Measurements from ENCODE around the gene PPP1R1A. TPM values are rescaled to one million over a fixed set of nuclear protein-coding genes. Genes with fewer than 3 reads are reported as not detected.

The PPP1R1A gene, protein sequence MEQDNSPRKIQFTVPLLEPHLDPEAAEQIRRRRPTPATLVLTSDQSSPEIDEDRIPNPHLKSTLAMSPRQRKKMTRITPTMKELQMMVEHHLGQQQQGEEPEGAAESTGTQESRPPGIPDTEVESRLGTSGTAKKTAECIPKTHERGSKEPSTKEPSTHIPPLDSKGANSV
- total RNA-seq: 0.54 to 1.0 TPM (median 0.76 TPM) in 3 replicates

DNA sequence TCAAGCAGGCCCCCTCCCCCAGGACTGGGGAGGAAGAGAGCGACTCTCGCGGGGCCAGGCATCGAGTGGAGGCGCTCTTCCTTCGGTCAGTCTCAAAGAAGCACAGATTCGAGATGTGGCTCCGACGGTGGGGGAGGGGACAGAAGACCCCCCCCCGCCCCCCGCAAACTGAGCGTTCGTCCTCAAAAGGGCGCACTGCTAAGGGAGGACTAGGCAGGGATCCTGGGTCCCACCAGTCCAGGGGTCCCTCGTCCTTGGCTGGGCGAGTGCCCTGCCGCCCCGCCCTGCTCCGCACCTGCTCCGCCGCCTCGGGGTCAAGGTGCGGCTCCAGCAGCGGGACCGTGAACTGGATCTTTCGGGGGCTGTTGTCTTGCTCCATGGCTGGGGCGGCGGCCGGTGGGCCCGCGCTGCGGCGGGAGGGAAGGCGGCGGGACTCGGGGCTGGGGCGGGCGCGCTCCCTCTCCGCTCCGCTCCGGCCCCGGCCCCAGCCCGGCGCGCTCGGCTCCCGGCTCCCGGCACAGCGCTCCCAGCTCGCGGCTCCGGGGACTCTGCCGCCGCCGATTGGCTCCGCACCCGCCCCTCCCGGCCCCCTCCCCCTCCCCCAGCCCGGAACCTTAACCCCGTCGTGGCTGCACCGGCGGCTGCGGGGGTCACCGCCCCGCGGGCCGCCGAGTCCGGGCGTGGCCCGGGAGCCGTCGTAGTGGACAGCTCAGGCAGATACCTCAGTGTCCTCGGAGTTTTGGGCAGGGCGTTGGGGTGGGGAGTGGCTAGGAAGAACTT, at the start of gene PPP1R1A:
TSS of gene PPP1R1A (minus strand) at position 550 of the 780 bp plus-strand sequence. CDS start at position 379, 171 bp downstream.
- DNase-seq (ENCODE audit: low spot score in 2 of 2, unreplicated experiment in 2 of 2): no peak
- no peak within 1 kb of the TSS for H3K27ac Mint-ChIP-seq
- peaks cover 3% of the 10 kb centered on the region for H3K4me1 Mint-ChIP-seq
- TF ChIP-seq, protein P1, sequence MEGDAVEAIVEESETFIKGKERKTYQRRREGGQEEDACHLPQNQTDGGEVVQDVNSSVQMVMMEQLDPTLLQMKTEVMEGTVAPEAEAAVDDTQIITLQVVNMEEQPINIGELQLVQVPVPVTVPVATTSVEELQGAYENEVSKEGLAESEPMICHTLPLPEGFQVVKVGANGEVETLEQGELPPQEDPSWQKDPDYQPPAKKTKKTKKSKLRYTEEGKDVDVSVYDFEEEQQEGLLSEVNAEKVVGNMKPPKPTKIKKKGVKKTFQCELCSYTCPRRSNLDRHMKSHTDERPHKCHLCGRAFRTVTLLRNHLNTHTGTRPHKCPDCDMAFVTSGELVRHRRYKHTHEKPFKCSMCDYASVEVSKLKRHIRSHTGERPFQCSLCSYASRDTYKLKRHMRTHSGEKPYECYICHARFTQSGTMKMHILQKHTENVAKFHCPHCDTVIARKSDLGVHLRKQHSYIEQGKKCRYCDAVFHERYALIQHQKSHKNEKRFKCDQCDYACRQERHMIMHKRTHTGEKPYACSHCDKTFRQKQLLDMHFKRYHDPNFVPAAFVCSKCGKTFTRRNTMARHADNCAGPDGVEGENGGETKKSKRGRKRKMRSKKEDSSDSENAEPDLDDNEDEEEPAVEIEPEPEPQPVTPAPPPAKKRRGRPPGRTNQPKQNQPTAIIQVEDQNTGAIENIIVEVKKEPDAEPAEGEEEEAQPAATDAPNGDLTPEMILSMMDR (IDR thresholded peaks at IDR 0.05; ENCODE audit: unreplicated experiment): no peak
- no peaks in the 10 kb centered on the region for H3K36me3 Mint-ChIP-seq
- H3K4me3 Mint-ChIP-seq: peak within 1 kb of the TSS; percentile 52
- H3K9me3 Mint-ChIP-seq: no peaks in the 10 kb centered on the region
- H3K27me3 Mint-ChIP-seq (ENCODE audit: low read depth): peaks cover 83% of the 10 kb centered on the region

DNA sequence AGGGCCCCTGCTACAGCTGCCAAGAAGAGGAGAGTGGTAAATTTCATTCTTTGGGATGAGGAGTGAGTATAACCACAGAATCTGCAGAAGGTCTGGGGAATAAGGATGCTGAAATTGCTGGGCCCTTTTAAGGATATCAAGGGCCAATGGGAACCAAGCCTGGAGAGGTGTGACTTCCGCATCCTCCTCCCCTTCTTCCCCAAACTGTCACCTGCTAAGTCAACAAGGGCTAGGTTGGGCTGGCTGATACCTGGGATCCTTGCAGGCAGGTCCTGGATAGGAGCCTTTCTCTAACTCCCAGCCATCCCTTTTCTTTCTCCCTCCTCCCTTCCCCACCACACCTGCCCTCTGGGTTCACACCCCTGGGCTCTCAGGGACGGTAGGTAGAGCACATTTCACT, 46.3 kb upstream of the PPP1R1A start, which contains the start of gene LACRT:
TSS of gene LACRT (minus strand) at position 101 of the 400 bp plus-strand sequence. CDS start at position 47, 54 bp downstream.
- no peaks in the 10 kb centered on the region for H3K4me1 Mint-ChIP-seq
- DNase-seq (ENCODE audit: low spot score in 2 of 2, unreplicated experiment in 2 of 2): no peak
- no peaks in the 10 kb centered on the region for H3K36me3 Mint-ChIP-seq
- H3K4me3 Mint-ChIP-seq: no peak within 1 kb of the TSS
- TF ChIP-seq, protein P1 (IDR thresholded peaks at IDR 0.05; ENCODE audit: unreplicated experiment): no peak
- peaks cover 70% of the 10 kb centered on the region for H3K27me3 Mint-ChIP-seq (ENCODE audit: low read depth)
- H3K27ac Mint-ChIP-seq: no peak within 1 kb of the TSS
- peaks cover 3% of the 10 kb centered on the region for H3K9me3 Mint-ChIP-seq

DNA sequence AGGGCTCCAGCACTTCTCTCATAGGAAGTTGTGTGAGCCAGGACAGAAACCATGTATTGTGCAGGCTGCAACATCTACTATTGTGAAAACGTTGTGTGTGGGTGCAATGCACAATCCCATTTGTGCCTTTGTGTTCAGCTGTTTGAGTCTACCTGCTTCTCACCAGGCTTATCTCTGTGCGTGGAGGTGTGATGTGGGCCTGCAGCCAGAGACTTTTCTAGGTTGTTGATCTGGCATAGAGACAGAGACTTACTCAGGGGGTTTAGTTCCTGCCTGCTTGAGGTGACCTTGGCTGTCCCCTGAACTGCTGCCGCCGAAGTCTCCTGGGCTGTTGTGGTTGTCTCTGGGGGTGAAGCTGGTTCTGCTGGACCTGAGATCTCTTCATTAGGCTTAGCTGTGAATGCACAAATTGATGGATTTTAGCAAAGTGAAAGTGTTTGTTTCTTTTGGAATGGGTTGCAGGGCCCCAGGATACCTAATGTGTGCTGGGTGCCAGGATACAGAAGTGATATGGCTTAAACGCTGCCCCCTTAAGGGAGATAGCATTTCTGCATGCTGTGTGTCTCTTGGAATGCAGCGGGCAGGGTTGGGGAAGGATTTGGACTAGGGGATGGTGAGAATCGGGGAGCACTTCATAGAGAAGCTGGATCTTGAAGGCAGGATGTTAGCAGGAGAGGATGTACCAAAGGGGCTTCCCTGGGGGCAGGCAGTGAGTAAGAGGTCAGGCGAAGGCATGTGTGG, 43.7 kb upstream of the PPP1R1A start:
- H3K36me3 Mint-ChIP-seq: no peaks in the 10 kb centered on the region
- peaks cover 11% of the 10 kb centered on the region for H3K9me3 Mint-ChIP-seq
- no peak overlapping the region for H3K27ac Mint-ChIP-seq
- TF ChIP-seq, protein P1 (IDR thresholded peaks at IDR 0.05; ENCODE audit: unreplicated experiment): no peak
- no peak overlapping the region for H3K4me3 Mint-ChIP-seq
- no peak for DNase-seq (ENCODE audit: low spot score in 2 of 2, unreplicated experiment in 2 of 2)
- H3K4me1 Mint-ChIP-seq: no peaks in the 10 kb centered on the region
- H3K27me3 Mint-ChIP-seq (ENCODE audit: low read depth): peaks cover 75% of the 10 kb centered on the region

DNA sequence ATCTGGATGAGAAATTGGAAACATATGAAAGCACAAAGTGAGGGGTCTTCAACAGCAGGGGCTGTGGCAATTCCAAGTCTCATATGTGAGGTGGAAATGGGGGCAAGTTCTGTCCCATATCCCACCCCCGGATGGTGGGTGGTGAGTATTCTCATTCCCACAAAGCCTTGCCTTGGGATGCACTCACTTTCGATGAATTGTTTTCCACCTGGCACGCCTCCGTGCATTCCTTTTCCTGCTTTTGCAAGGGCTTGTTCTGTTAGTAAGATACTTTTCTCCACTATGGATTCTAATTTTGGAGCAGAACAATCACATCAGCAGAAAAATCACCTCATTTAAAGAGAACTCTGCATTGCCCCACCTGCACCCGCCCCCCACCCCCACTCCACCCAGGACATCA, 43.1 kb upstream of the PPP1R1A start:
- Mint-ChIP-seq H3K4me1 (no peaks in the 10 kb centered on the region), H3K27me3 (ENCODE audit: low read depth) (peaks cover 70% of the 10 kb centered on the region), H3K27ac (no peak overlapping the region), H3K9me3 (peaks cover 17% of the 10 kb centered on the region), H3K36me3 (peaks cover 2% of the 10 kb centered on the region), H3K4me3 (no peak overlapping the region)
- TF ChIP-seq, protein P1 (IDR thresholded peaks at IDR 0.05; ENCODE audit: unreplicated experiment): no peak
- no peak for DNase-seq (ENCODE audit: low spot score in 2 of 2, unreplicated experiment in 2 of 2)

DNA sequence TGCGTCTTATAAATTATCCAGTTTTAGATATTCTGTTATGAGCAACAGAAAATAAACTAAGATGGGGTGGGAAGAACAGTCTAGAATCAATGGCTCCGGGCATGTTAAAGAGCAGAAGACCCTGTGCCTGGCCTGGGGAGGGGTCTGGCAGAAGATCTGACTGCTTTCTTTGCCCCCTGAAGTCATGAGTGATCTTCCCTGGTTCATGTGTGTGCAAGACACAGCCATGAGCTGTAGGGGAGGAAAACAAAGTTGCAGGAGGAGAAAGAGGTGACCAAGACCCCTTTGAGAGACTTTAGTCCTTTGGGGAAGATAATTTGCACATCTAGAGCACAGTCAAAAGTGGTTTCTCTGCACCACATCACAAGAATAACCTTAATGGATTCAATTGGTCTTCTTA, 41.5 kb upstream of the PPP1R1A start:
- Mint-ChIP-seq H3K27me3 (ENCODE audit: low read depth) (peaks cover 59% of the 10 kb centered on the region), H3K4me3 (no peak overlapping the region), H3K36me3 (peaks cover 2% of the 10 kb centered on the region), H3K4me1 (peaks cover 4% of the 10 kb centered on the region), H3K9me3 (peaks cover 19% of the 10 kb centered on the region), H3K27ac (no peak overlapping the region)
- TF ChIP-seq, protein P1 (IDR thresholded peaks at IDR 0.05; ENCODE audit: unreplicated experiment): no peak
- DNase-seq (ENCODE audit: low spot score in 2 of 2, unreplicated experiment in 2 of 2): no peak
